GM21515 (cell line): ENCODE results near the gene TNFAIP2.
"Not testable (repeated sequence)": the region's sequence is repeated elsewhere in the genome, so short reads cannot be mapped to it uniquely, and the experiment has no call there.

Source experiments
- ATAC-seq: cut with Tn5 transposase; IDR thresholded peaks from one replicate; pipeline ENCODE4 v1.9.1; 2021; ENCODE audit not compliant: unreplicated experiment

Gene TNFAIP2

DNA sequence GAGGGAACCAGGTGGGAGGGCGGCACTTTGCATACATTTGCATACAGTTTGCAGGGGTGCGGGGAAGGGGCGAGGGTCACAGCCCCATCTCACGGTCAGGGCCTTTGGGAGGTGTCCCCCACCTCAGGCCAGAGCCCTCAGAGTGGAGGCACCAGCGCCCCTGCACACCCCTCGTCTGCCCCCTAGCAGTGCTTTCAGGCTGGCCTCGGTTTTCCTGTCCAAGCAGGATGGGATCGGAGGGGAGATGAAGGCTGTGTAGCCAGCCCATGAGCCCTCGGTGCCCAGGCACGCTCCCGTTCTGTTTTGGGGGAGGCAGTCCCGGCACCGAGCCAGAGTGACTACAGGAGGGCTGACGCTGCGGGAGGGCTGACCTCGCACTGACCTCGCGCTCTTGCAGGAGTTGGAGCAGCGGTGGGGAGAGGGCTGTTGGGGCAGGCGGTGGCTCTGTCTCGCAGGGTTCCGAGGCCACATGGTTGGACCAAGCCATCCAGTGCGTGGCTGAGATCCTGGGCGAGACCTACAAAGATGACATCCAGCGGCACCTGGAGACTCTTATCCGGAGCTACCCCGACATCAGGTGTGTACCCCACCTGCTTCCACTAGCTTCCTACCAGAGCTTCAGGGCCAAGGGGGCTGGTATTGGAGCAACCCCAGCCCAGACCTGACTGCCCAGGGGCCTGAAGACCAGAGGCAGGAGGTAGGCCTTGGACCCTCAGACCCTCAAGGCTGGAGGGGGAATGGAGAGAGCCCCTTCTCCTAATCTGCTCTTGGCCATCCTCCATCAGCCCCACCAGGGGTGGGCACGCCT is 15.1 kb upstream of the TNFAIP2 start:
- no peak for ATAC-seq

DNA sequence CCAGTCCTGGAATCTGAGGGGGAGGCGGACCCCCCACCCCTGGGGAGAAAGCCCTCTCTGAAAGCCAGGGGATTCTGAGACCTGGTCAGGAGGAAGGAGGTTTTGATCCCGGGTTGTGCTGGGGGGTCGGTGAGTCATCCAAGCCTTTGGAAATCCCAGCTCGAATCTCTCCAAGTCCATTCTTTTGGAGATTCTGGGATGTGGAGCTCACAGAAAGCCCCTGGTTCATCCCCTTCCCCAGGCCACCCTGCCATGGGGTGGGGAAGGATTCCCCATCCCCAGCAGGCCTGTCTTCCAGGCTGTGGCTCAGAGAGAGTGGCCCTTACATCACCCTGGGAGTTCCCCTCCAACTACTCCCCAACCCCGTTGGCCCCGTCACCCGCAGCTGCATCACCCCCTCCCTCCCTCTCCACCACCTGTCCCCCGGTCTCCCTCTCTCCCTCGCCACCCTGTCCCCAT is 14.5 kb upstream of the TNFAIP2 start:
- ATAC-seq, result no peak

DNA sequence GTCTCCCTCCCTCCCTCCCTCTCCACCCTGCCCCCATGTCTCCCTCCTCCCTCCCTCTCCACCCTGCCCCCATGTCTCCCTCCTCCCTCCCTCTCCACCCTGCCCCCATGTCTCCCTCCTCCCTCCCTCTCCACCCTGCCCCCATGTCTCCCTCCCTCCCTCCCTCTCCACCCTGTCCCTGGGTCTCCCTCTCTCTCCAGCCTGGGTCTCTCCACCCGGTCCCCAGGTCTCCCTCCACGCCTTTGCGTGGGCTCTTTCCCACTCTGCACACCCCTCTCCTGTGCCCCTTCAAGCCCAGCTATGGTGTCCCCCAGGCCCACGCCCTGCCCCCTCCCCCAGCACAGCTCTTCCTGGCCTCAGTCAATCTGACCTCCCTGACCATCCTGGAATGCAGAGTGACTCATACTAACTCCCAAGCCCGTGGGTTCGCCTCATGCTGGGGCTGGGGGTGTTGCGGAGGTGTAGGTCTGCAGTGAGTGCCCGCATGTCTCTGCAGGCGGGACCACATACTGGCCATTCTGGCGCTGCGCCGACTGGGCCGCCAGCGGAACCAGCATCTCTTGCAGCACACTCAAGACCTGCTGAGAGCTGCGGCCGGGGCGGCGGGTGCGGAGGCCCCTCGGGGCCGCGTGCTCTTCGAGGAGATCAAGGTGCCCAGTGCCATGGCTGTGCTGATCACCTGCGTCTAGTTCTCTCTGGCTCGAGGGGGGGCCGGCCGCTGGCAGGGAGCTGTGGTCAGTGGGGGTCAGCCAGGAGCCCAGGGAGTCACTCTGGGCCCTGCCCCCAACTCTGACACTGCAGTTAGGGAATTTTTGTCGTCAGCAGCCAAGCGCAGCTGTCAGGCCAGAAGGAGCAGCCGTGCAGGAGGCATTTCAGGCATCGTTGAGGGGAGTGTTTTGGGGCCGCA is 13.5 kb upstream of the TNFAIP2 start:
- no peak for ATAC-seq

DNA sequence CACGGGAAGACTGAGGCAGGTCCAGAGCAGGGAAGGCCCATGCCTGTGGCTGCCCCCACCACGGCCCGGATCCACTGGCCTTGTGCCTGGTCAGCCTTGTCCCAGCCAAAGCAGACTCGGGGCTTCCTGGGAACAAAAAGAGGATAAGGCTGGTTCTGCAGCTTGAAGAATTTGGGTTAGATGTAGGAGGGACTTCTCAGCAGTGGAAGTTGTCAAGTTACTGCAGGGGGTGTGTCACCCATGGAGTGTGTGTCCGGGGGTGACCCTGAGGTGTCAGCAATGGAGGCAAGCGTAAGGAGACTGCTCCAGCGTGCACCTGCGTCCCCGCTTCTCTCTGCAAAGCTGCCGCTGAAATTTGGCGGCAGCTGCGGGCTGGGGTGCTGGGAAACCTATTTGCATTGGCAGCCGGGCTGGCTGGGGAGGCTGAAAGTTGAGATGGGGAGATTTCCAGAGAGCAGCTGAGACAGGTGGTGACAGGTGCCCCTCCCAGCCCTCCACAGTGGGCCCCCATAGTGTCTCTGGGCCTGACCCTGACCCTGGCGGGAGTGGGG is 12.5 kb upstream of the TNFAIP2 start:
- ATAC-seq, result no peak

DNA sequence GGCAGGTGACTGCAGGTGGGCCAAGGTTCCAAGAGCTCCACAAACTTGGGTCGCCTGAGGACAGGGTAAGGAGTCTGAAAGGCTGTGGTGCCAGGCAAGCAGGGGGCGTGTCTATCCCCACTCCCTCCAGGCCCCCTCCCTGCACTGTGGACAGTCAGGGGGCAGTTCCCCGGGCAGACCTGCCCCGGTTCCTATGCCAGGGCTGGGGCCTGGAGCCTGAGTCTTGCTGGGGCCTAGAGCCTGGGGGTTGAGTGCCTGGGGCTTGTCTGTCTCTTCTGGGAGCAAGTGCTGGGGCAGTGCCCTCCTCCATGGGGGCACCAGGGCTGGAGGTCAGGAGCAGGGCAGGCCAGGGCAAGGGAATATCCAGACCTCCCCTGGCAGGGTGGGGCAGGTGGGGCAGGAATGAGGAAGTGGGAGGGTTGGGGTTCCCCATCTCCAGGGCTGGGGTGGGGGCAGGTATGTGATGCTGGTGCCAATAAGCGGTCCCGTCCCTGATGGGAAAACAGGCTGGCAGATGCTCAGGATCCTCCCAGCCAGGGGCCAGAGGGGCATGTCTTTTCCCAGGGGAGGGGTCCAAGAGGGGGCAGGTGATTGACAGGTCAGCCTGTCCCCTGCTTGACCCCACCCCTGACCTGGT is 11.9 kb upstream of the TNFAIP2 start:
- no peak for ATAC-seq

DNA sequence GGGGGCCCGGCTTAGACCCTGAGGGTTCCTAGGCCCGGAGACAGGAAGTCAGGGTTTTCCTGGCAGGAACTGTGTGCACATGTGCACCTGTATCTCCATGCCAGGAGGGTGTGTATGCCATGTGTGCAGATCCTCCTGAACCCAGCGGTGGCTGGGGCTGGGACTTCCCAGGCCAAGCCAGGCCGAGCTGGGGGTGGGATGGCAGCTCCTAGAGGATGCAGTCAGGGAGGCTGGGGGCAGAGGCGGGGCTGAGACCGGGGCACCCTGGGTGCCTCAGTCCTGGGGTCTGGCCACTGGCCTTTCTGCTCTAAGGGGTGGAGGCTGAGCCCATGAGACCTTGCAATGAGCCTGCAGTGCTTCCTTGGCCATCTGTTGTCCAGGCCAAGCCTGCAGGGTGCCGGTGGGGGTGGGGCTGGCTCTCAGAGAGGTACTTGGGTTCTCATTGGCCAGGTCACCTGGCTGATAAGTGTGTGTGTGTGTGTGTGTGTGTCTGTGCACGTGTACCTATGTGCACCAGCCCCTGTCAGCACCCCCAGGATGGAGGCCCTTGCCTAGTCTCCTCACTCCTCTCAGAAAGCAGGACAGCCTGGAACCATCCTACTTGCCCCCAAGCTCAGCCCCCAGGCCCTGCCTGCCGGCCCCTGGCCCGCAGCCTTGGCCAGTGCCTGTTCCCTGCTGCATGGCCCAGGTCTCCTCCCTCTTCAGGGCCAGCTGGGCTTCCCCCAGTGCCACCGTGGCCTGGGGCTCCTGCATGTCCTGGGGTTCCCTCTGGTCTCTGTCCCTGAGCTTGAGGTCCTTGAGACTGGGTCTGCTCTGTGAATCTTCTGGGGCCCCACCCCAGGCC is 10.6 kb upstream of the TNFAIP2 start:
- ATAC-seq, result no peak

DNA sequence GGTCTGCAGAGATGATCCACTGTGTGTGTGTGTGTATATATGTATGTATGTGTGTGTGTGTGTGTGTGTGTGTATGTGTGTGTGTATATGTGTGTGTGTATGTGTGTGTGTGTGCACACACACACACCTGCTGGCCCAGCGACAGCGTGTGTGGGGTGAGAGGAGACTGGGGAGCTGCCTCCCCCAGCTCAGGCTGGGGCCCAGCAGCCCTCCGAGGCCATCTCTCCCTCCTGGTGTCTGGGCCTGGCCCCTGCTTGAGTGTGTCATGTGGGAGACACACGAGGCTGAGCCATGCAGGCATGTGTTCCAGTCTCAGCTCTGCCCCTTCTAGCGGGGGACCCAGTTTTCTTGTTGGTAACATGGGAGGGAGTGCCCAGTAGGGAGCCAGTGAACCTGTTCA is 10.0 kb upstream of the TNFAIP2 start:
- no peak for ATAC-seq

DNA sequence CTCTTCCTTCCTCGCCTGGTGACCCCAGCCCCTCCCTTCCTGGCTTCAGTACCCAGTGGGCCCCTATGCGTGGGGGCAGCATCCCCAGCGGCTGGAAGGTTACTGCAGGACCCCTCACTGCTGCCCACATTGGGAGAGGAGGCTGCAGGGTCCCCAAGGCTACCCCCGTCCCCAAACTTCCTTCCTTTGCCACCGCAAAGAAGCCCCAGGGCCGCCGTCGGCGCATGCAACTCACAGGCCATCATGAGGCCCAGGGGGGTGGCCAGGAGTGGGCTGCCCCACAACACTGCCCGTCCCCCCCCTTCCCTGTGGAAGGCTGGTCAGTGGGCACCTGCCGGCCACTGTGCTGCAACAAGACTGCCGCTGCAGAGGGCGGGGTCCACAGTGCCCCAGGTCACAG is 9.5 kb upstream of the TNFAIP2 start:
- no peak for ATAC-seq

DNA sequence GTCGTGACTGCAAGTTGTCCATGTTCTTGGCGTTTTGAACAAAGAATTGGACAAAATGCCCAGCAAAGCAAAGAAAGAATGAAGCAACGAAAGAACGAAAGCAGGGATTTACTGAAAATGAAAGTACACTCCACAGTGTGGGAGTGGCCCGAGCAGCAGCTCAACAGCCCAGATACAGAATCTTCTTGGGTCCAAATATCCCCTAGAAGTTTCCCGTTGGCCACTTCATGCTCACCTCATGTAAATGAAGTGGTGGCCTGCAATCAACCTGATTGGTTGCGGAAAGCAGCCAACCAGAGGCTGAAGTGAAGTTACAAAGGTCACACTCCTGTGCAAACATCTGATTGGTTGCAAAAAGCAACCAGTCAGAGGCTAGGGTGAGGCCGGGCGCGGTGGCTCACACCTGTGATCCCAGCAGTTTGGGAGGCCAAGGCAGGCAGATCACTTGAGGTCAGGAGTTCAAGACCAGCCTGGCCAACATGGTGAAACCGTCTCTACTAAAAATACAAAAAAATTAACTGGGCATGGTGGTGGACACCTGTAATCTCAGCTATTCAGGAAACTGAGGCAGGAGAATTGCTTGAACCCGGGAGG is 8.1 kb upstream of the TNFAIP2 start:
- ATAC-seq, result not testable (repeated sequence)

DNA sequence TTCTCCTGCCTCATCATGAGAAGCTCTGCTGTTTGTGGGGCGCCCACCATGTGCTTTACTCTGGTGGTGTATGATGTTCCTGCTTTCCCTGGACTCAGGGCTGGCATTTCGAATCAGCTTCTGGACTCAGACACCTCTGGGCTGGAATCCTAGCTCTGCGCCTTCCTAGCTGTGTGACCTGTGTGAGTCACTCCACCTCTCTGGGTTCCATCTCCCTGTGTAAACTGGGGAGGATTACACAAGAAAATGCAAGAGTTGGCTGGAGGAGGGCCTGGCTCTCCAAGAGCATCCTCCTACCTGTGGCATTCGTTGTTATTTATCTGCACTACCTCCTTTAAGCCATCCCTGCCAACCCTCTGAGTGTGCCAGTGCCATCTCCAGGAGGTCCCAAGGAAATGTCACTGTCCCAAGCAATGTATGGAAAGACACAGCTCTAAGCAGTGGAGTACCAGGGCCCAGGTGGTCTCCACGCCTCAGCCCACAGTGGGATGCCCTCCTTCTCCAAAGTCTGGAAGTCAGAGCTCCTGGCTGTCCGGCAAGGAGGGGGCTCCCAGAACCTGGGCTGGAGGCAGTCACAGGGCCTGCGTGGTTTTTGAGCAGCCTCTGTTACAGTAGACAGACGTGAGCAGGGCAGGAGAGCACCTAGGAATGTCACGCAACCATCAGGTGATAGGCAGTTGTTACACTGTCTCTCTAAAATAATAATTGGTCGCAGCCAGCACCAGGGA is 7.3 kb upstream of the TNFAIP2 start:
- ATAC-seq, result no peak

DNA sequence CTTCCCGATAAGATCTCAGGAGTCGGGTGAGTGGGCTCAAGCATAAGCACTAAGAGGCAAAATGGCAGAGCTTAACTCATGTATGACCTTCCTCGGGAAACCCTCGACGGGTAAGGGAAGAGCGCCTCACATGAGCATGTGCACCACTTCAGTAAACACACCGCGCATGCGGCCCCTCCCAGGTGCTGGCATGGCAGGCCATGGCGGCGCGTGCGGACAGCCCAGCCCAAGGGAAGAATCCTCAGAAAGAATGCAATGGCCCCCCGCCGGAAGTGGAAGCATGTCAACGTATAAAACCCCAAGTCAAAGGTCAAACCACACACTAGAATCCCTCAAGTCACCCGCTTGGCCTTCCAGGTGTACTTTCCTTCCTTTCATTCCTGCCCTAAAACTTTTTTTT is 6.6 kb upstream of the TNFAIP2 start:
- ATAC-seq, result no peak

DNA sequence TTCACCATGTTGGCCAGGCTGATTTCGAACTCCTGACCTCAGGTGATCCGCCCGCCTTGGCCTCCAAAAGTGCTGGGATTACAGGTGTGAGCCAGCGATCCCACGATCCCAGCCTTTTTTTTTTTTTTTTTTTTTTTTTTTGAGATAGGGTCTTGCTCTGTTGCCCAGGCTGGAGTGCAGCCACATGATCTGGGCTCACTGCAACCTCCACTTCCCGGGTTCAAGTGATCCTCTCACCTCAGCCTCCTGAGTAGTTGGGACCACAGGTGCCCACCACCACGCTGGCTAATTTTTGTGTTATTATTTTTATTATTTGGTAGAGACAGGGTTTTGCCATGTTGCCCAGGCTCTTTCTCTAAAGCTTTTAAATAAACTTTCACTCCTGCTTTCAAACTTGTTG is 5.8 kb upstream of the TNFAIP2 start:
- not testable (repeated sequence) for ATAC-seq

DNA sequence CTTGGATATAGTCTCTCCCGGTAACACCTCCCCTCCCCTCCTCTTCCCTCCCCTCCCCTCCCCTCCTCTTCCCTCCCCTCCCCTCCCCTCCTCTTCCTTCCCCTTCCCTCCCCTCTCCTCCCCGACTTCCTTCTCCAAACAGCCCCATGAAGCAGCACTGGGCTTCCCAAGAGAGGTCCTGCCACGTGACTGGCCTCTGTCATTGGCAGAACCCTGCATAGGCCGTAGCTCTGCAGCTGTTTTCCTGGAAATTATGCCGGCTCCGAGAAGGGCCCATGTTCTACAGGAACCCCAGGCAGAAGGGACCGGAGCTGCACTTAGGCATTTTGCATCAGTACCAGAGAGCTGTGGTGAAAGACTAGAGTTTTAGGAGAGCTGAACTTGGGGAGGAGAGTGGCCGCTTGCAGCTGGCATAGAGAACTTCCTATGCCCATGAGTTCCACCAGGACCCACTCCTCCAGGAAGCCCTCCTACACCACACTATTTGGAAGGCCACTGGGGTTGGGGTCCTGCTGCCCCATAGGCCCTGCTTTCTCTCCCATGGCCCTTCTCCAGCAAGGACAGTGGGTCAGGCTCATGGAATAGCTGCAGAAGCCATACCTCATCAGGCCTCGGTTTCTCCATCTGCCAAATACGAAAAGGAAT is 5.1 kb upstream of the TNFAIP2 start:
- ATAC-seq, result no peak

DNA sequence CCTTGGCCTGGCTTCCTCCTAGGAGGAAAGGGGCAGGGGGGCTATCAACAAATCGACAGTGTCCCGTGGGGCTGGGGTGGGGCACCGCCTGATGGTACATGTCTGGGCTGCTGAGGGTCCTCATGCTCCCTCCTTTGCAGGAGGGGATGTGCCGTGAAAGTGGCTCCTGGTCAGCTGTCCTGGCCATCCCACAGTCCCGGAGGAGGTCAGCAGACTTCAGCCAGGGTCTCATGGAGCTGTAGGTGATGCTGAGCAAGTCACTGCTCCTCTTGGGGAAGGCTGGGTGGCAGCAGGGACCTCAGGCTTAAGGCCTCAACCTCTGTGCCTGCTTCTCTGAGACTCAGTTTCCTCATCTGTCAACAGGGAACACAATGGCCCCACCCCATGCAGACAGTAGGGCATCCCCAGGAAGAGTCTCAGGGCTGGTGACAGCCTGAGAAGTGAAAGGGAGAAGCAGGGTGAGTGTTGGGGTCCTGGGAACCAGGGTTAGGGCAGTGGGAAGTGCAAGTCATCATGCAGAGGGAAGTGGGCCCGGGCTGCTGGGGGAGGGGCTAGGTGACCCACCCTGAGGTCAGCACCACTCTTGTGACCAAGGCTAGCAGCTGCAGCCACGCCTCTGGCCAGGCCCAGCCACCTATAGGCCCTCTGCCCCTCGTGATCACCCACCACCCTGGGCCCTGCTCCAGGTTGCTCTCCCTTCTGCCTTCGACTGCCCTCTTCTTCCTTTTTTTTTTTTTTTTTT is 4.4 kb upstream of the TNFAIP2 start:
- ATAC-seq, result no peak

DNA sequence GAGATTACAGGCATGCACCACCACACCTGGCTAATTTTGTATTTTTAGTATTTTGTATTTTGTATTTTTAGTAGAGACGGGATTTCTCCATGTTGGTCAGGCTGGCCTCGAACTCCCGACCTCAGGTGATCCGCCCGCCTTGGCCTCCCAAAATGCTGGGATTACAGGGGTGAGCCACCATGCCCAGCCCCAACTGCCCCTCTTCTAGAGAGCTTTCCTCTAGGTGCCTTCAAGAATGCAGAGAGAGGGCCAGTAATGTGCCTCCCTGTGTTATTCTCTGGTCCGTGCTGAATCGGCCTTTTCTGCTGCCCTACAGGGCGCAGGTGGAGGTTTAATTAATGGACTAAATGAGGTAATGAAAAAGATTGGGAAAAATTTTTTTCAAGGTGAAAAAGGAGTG is 3.7 kb upstream of the TNFAIP2 start:
- ATAC-seq, result not testable (repeated sequence)

DNA sequence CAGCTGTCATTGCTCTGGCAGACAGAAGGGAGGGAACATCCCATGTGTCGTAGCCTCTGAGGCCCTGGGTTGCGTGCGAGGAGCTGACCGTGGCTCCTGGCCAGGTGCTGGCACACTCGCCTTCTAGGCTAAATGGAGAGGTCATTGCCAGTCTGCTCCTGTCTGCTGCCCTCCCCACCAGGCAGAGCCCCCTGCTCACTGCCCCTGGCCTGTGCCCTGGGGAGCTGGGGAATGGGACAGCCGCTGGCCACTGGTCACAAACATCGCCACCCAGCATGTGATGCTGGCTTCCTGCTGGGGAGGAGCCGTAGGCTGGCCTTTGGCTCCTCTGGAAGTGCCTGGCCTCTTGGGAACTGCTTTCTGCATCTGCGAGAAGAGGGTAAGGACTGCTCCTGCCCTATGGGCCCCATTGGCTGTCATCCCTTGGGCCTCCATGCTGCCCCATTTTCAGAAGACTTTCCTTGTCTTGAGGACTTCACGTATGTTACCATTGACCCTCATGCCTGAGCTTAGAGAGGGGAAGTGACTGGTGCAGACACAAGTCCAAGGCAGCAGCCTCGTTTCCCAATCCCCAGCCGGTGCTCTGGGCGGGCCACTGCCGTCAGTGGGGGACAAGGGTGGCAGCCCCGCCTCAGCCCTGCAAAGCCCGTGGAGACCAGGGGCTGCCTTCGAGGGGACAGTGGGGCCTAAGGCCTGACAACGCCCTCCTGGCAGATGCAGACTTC is 2.0 kb upstream of the TNFAIP2 start:
- ATAC-seq, result no peak

DNA sequence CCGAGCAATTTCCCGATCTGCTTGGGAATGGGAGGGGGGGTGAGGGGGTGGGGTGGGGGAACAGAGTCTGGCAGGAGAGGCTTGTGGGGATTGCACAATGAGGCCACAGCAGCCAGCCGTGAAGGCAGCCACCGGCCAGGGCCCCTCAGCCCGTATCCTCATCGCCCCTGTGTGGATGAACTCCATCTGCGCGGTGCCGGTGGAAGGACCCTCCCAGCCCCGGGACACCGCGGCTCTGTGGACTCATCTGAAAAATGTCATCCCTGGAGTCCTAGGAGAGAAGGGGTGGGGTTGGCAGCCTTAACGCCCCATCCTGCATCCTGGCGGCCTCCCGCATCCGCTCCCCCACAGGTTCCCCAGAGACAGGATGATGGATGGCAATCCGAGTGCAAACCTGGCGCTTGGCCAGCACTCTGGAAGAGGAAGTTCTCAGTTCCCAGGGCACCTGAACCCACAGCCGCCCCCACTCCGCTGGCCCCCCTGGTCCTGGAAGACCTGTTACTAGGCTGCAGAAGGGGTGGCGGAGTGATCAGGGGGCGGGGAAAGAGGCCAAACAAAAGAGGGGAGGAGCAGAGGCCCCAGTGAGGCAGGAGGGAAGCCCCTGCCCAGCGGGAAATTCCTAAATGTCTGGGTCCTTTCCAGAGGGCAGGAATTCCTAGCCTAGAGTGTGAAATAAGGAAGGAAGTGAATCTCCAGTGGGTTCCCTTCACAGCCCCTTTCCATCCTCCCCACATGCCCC is 1.2 kb upstream of the TNFAIP2 start:
- no peak for ATAC-seq
